NCI-H1048 (cell line): ENCODE measurements around the gene MYADM.
A peak's percentile ranks its signal among the peaks of the same experiment; 100 is the strongest.

Experiments
- DNase-seq: peaks from one replicate; lab custom pipeline; 2025; lab: John Stamatoyannopoulos, UW

The MYADM gene

DNA sequence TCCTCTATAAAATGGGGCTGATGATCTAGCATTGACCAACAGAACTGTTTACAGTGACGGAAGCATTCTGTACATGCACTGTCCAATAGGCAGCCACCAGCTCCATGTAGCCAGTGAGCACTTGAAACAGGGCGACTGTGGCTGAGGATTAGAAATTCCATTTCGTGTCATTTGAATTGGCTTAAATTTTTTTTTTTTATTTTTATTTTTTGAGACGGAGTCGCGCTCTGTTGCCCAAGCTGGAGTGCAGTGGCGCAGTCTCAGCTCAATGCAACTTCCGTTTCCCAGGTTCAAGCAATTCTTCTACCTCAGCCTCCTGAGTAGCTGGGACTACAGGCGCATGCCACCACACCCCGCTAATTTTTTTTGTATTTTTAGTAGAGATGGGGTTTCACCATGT, 17.4 kb downstream of the MYADM start:
- no peak for DNase-seq

DNA sequence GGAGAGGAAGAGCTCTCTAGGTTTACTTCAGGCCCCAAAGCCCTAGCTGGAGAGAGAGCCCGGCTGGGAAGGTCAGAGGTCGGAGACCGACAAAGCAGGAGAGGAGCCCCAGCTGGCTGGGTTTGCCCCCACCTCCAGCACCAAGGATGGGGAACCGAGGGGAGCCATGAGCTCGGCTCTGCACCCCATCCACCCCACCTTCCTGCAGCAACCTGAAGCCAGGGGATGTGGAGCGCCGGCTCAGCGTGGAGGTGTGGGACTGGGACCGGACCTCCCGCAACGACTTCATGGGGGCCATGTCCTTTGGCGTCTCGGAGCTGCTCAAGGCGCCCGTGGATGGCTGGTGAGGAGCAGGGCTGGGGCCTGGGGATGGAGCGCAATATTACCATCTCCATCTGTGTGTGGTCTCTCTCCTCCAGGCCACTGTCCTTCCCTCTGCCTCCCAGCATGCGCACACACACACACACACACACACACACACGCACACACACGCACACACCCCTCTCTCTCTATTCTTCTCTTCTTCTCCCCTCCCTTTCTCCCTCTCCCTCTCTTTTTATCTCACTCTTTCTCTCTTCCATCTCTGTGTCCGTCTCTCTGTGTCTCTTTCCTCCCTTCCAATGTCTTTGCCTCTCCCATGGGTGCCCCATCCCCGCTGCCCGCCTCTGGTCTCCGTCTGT, 24.8 kb downstream of the MYADM start:
- no peak for DNase-seq

DNA sequence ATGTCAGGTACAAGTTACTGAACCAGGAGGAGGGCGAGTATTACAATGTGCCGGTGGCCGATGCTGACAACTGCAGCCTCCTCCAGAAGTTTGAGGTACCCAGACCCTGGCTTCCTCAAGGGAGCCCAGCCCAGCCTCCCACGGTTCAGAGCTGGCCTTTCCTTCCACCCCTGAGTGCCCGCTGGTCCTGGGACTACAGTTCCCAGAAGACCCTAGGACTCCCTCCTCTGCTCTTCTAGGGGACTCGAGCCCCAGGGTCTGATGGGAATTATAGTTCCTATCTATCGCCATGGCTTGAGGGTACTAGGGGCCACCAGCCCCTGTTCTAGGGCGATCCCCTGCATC, 25.3 kb downstream of the MYADM start:
- DNase-seq, result no peak

DNA sequence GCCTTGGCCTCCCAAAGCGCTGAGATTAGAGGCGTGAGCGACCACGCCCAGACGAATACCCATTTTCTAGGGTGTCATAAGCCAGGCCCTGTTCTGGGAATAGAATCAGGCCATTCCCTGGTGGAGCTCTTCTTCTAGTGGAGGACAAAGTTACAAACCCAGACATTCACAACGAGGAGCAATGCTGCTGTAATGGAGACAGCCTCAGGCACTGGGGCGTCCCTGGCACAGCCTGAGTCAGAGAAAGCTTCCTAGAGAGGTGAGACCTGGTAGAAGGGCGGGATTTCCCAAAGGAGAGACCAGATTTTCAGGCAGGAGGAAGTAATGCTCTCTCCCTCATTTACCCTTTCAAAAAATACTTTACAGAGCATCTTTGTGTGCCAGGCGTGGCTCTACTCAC, 27.0 kb downstream of the MYADM start:
- no peak for DNase-seq

DNA sequence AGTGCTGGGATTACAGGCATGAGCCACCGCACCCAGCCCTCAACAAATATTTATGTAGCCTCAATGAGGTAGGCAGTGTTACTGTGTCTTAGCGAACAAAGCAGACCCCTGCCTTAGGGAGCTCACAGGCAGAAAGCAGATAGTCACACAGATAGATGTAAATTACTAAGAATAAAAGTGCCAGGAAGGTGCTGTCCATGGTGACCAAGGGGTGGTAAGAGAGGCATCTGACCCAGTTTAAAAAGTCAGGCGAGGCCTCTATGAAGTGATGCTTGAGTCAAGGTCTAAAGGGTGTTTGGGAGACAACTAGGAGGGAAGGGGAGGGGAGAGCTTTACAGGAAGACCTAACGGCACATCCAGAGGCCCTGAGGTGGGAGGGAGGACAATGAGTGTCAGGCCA, 29.0 kb downstream of the MYADM start:
- no peak for DNase-seq

DNA sequence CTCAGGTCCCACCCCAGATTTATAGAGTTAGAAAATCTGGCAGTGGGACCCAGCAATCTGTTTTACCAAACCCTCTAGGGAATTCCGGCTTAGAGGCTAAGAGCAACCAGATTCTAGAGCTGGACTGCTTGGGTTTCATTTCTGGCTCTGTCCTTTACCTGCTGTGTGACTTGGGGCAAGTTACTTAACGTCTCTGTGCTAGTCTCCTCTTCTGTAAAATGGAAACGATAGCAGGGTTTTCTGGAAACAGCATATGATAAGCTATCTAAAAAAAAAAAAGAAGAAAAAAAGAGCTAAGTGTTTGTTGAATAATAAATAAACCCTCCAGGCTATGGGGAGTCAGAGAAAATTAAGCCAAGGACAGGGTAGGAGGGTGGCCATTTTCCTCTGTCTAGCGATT, 29.8 kb downstream of the MYADM start:
- no peak for DNase-seq

DNA sequence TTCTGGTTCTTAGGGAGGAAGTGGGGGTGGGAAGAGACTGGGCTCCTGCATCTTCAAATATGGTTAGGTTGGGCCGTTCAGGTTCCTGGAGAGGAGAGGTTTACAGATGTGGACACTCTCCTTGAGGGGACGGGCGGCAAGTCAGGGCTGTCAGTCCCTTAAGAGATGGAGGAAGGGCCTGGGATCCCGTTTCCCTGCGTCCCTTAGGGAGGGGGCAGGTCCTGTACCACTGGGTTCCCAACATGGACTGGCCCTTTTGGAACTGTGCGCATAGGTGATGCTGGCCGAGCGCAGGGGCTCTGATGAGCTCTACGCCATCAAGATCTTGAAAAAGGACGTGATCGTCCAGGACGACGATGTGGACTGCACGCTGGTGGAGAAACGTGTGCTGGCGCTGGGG, 30.5 kb downstream of the MYADM start:
- DNase-seq, result no peak

DNA sequence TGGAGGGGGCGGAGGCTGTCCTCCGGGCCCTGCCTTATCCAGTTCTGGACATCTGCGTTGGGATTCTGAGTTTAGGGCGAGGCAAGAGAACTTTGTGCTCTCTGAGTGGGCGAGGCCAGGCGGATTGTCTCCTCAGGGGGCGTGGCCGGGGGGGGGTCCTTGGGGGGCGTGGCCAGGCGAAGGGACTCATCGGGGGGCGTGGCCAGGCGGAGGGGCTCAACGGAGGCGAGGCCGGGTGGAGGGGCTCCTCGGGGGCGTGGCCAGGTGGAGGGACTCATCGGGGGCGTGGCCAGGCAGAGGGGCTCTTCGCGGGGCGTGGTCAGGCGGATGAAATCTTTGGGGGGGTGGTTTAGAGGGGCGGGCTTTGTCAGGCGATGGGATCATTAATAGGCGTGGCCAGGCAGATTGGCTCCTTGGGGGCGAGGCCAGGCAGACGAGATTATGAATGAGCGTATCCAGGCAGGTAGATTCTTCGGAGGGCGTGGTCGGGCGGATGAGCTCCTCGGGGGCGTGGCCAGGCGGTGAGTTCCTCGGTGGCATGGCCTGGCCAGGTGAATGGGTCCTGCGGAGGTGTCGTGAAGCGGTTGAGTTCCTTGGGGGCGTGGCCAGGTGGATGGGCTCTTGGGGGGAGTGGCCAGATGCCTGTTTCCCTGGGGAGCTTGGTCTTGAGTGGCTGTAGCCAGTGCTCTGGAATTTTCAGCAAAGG, 31.1 kb downstream of the MYADM start:
- DNase-seq, result peak; percentile 69

DNA sequence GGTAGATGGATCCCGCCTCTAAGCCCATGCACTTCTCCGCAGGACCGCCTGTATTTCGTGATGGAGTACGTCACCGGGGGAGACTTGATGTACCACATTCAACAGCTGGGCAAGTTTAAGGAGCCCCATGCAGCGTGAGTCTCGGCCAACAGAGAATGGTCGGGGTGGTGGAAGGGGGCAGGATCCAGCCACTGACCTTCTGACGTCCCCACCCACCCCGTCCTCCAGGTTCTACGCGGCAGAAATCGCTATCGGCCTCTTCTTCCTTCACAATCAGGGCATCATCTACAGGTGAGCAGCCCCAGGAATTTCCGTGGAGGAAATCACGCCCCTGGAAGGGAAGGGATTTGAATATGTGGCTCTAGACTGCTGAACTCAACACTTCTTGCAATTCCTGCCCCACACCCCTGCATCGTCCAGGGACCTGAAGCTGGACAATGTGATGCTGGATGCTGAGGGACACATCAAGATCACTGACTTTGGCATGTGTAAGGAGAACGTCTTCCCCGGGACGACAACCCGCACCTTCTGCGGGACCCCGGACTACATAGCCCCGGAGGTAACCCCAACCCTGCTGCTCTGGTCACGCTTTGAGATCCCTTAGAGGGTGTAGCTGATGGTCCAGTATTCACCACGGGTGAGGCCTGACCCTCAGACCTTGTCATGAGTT, 32.6 kb downstream of the MYADM start:
- DNase-seq, result no peak

DNA sequence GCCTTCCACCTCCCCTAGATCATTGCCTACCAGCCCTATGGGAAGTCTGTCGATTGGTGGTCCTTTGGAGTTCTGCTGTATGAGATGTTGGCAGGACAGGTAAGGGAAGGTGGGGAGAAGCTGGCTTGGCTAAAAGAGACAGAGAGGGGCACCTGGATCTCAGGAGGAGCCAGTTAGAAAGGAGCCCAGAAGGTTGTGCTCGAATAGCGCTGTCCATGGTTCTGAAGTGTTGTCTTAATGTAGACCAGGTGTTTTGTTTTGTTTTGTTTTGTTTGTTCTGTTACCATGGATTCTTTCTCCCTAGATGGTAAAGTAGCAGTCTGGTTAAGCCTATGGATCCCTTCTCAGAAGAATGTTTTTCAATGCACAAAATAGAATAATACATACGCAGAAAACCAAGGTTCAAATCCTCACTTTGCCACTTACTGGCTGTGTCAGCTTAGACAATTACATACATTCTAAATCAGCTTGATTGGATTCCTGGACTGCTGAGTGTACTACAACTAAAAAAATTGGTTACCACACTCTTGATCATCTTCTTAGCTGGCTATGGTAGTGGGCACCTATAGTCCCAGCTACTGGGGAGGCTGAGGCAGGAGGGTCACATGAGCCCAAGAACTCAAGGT, 35.5 kb downstream of the MYADM start:
- DNase-seq, result peak; percentile 34

DNA sequence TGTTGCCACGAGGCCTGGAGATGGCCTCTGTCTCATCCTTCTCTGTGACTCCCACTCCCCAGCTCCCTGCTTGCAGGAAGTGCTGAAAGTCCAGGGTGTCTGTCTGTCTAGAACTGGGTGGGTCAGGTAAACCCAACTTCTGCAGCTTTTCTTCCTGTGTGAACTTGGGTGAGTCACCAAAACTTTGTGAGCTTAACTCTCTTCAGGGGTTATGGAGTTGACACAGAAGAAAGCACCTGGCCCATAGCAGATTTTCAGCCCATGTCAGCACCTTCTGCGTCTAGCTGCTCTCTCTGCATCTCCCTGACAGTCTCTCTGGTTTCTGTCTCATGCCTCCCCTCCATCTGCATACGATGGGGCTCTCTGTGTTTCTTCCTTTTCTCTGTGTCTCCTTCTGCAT, 37.2 kb downstream of the MYADM start:
- DNase-seq, result no peak

DNA sequence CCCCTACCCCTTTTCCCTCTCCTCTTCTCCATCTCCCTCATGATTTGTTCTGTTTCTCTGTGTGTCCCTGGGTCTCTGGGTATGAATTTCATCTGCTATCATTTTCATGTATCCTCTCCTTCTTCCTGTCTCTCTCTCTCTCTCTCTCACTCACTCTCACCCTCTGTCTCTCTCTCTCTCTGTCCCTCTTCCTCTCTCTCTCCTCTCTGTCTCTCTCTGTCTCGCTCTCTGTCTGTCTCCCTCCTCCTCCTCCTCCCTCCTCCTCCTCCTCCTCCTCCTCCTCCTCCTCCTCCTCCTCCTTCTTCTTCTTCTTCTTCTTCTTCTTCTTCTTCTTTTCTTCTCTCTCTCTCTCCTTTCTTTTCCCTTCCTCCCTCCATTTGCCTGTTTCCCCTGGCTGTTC, 38.1 kb downstream of the MYADM start:
- no peak for DNase-seq

DNA sequence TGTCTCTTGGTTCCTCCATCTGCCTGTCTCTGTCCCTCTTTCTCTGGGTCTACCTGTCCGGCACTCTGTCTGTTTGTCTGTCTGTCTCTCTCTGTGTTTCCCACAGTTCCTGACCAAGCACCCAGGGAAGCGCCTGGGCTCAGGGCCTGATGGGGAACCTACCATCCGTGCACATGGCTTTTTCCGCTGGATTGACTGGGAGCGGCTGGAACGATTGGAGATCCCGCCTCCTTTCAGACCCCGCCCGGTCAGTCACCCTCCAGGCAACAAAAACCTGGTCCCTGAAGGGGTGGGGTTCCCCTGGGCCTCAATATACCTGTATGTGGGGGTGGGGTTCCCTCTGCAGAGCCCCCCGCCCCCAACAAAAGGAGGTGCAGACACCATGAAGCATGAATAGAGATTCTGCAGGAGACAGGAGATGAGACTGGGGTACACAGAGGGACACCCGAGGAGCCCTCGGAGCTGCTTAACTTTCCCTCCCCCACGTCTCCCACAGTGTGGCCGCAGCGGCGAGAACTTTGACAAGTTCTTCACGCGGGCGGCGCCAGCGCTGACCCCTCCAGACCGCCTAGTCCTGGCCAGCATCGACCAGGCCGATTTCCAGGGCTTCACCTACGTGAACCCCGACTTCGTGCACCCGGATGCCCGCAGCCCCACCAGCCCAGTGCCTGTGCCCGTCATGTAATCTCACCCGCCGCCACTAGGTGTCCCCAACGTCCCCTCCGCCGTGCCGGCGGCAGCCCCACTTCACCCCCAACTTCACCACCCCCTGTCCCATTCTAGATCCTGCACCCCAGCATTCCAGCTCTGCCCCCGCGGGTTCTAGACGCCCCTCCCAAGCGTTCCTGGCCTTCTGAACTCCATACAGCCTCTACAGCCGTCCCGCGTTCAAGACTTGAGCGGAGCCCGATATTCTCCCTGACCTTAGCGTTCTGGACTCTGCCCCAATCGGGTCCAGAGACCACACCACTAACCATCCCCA, 38.8 kb downstream of the MYADM start:
- DNase-seq, result no peak

DNA sequence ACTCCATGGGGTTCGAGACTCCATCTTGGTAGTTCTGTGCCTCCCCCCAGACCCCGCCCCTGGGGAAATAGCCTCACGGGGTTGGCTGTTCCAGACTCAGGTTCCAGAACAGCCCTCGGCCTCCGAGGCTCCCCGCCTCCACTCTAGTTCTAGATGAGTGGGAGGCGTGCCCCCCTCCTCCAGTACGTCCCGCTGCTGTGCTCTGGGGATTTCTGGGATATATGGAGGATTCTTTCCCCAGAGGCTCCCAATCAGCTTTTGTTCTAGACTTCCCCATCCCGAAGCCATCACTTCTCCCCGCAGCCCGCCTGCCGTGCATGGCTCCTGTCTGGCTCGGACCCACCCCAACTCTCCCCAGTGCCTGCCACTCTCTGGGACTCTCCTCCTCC, 39.5 kb downstream of the MYADM start:
- no peak for DNase-seq

DNA sequence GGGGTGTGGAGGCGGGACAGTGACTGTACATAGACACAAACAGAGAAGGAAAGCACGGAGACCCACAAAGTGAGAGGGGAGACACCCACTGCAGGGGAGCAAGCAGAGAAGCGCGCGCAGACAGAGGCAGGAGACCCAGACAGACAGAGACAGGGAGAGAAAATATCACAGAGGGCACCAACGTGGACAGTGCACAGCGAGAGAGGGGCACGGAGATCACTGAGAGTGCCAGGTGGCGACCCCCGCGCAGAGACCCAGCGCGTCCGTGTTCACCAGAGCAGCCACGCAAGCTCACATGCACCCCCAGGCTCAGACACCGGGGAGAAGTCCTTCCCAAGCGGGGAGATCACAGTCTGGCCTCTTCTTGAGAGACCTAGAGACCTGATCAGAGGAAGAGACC, 40.0 kb downstream of the MYADM start:
- DNase-seq, result no peak

DNA sequence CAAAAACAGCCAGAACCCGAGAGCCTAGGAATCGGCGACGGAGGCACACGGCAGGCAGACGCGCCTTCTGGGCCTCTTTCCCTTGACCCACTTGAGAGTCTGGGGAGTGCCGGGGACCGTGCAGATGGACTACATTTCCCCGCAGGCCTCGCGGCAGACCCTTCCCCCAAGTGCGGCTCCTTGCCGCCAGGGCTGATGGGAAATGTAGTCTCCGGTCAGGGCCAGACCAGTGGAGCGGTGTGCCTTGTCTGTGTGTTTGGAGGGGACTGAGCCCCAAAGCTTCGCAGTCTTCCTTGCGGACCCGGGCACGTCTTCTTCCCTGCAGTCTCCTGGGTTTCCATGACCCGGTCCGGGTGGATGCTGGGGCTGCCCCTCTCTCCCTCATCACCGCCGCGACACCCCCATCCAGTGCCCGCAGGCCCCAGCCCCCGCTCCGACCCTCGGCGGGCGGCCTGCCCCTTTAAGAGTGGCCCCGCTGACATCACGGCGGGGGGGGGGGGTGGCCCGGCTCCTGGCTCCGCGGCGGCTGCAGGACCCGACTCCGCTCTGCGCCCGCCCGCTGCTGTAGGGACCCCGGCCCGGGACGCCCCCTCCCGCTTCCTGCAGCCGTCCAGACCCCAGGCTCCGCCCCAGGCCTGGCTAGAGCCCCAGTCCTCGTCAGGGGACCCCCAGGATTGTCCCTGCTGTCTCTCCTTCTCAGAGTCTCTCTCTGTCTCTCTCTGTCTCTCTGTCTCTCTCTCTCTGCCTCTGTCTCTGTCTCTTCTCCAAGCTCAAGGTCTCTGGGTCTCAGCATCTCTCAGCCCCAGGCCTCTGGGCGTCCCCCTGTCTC, 40.6 kb downstream of the MYADM start:
- DNase-seq, result no peak

DNA sequence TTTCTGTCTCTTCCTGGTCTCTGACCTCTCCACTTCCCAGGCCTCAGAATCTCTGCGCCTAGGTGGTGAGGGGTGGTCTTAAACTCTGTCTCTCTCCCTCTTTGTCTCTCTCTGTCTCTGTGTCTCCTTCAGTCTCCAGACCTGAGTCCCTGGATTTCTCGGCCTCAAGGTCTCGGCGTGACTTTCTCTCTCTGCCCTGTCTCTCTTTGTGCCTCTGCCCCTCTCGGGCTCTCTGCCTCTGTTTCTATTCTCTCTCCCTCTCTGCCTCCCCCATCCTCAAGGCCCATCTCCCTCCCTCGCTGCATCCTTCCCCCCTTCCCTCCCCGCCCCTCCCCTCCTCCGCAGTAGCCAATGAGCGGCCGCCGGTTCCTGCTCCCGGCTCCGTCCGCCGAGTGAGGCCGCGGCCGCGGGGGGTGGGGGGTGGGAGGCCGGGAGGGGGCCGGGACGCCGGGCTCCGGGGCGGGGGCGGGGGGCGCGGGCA, 41.3 kb downstream of the MYADM start, which contains the start of gene CACNG7:
Gene CACNG7 (plus strand): TSS at position 344 of the 481 bp plus-strand sequence. CDS start 3,554 bp downstream, outside the sequence.
- no peak for DNase-seq

DNA sequence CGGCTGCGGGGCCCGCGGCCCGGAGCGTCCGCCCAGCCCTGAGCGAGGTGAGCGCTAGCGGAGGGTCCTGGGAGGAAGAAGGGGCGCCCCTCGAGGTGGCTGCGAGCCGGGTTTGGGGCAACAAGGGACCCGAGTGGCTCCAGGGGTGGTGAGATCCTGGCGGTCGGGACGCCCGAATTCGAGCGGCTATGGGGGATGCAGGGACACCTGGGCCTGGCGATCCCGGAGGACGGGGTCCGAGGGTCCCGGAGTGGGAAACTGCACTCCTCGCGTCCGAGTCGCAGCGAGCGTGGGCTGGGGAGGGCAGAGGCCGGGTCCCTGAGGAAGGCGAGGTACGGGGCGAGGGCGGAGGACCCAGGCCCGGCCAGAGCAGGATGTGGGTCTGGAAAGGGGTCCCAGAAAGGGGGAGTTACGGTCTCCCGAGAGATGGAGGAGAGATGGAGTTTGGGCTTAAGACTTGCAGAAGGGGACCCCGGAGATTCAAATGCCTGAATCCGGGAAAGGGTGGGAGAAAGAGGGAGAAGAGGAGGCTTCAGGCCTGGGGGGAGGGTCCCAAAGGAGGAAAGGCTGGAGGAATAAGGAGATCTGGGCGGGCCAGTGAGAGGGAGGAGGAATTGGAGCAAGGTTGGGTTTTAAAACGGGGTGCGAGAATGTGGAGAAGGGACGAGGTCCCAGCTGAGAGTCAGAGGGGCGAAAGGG, 41.9 kb downstream of the MYADM start:
- DNase-seq, result no peak

DNA sequence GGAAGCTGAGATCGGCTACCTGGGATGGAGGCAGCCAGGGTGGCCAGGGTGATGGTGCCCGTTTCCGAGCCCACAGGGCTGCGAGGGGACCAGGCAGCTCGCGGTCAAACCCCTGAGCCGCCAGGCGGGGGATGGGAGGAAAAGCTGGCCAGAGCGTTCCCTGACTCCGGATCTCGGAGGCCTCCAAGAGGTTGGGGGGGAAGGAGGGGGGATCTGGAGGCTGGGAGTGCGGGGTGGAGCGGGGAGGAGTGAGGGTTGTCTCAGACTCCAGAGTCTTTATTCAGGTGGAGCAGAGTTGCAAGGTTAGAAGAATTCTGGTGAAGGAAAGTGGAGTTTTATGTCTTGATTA, 42.5 kb downstream of the MYADM start:
- no peak for DNase-seq

DNA sequence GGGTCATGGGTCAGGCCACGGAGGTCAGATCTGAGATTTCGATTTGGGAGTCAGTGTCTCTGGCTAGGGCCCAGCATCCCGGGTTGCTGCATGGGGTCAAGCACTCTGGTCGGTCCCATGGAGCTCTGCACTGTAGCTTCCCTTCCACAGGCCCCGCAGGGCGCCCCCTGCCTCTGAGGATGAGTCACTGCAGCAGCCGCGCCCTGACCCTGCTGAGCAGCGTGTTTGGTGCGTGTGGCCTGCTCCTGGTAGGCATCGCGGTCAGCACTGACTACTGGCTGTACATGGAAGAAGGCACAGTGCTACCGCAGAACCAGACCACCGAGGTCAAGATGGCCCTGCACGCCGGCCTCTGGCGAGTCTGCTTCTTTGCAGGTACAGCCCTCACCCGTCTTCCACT, 45.0 kb downstream of the MYADM start:
- DNase-seq, result no peak
